SU-DHL-6 (cell line): ENCODE results near the gene GRIN3B.

ENCODE experiments used
- EZH2phosphoT487 ChIP-seq: fragments of 200-600 bp; sonication (generic), shearing (Covaris generic); conservative IDR thresholded peaks from 2 replicates; pipeline ENCODE4 v1.6.1; 2018; ENCODE audit warnings: mild to moderate bottlenecking, antibody characterized with exemption, low read length, moderate library complexity, mixed read lengths
- TF ChIP-seq, protein P1 (sequence below): fragments of 200-600 bp; sonication (generic); IDR thresholded peaks from one replicate; pipeline ENCODE4 v1.5.1; 2017; ENCODE audit warnings: antibody characterized with exemption, mild to moderate bottlenecking, low read length, moderate library complexity; ENCODE audit not compliant: insufficient read depth, poor library complexity, severe bottlenecking

DNA sequence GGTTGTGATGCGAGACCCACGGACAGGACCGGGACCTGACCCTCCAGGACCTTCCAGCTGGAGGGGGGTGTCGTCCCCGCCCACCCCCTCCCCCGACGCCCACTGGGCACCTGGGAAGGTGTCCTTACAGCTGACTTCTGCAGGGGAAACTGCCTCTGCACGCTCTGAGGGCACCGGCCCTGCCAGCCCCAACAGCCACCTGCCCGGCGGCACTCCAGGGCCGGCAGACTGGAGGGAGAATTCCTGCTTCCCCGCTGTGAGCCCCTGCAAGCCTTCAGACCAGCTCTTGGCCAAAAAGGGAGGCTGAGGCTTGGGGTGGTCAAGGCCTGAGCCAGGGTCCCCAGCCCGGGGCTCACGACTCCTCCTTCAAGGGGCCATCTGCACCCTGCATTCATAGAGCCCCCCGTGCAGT is 27.4 kb downstream of the GRIN3B start:
- TF ChIP-seq, protein P1, sequence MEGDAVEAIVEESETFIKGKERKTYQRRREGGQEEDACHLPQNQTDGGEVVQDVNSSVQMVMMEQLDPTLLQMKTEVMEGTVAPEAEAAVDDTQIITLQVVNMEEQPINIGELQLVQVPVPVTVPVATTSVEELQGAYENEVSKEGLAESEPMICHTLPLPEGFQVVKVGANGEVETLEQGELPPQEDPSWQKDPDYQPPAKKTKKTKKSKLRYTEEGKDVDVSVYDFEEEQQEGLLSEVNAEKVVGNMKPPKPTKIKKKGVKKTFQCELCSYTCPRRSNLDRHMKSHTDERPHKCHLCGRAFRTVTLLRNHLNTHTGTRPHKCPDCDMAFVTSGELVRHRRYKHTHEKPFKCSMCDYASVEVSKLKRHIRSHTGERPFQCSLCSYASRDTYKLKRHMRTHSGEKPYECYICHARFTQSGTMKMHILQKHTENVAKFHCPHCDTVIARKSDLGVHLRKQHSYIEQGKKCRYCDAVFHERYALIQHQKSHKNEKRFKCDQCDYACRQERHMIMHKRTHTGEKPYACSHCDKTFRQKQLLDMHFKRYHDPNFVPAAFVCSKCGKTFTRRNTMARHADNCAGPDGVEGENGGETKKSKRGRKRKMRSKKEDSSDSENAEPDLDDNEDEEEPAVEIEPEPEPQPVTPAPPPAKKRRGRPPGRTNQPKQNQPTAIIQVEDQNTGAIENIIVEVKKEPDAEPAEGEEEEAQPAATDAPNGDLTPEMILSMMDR: no peak
- no peak for TF ChIP-seq EZH2phosphoT487
